GM12801 (cell line): Measurements from ENCODE around the gene DOK4.

Source experiments
- TF ChIP-seq, protein P1 (sequence below): IDR thresholded peaks from one replicate; pipeline ENCODE4 v1.5.1; 2011; ENCODE audit warnings: control low read depth; ENCODE audit not compliant: insufficient read length; ENCODE audit errors: extremely low read depth

The DOK4 gene

DNA sequence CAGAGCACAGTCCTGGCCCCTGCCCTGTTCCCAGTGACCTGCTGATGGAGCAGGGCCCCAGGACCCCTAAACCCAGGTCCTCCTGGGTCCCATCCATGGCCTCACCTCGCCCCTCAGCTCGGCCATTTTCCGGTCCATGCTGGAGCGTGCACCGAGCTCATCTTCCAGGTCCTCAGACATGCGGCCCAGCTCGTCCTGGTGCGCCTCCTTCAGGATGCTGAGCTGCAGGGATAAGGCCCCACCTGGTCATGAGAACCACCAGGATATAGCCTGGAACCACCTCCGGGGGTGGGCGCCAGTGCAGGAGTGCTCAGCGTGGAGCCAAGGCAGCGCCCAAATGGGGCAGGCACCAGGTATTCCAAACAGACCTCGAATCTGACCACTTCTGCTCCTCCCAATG lies 32.2 kb upstream of the DOK4 start:
- TF ChIP-seq, protein P1, sequence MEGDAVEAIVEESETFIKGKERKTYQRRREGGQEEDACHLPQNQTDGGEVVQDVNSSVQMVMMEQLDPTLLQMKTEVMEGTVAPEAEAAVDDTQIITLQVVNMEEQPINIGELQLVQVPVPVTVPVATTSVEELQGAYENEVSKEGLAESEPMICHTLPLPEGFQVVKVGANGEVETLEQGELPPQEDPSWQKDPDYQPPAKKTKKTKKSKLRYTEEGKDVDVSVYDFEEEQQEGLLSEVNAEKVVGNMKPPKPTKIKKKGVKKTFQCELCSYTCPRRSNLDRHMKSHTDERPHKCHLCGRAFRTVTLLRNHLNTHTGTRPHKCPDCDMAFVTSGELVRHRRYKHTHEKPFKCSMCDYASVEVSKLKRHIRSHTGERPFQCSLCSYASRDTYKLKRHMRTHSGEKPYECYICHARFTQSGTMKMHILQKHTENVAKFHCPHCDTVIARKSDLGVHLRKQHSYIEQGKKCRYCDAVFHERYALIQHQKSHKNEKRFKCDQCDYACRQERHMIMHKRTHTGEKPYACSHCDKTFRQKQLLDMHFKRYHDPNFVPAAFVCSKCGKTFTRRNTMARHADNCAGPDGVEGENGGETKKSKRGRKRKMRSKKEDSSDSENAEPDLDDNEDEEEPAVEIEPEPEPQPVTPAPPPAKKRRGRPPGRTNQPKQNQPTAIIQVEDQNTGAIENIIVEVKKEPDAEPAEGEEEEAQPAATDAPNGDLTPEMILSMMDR: no peak

- TF ChIP-seq, protein P1: no peak
Observed at GRCh38 chr16:57517397-57518367, 31.4 kb upstream of the DOK4 start.

DNA sequence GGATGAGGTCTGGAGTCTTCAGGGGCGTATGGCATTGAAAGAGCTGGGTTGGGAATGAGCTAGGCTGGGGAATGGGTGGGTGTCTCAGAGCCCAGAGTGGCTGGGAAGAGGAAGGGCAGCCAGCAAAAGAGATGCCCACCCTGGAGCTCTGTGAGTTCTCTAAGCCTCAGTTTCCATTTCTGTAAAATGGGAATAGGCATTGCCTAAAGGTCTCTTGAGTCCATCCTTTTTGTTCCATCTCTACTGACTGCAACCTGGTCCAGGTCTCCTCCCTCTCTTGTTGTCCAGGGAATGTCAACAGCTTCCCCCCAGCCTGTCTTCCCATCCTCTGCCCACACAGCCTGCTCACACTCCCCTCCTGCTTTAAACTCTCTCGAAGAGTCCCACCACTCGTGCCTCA lies 30.5 kb upstream of the DOK4 start:
- TF ChIP-seq, protein P1: no peak

GRCh38 chr16:57516176-57516725 lies 30.0 kb upstream of the DOK4 start:
- TF ChIP-seq, protein P1: no peak

- TF ChIP-seq, protein P1: no peak
Observed at GRCh38 chr16:57514791-57515600, 28.7 kb upstream of the DOK4 start.

GRCh38 chr16:57514371-57514770 lies 28.1 kb upstream of the DOK4 start:
- TF ChIP-seq, protein P1: no peak
